K562 (cell line): Measurements from ENCODE around the gene SLC16A4. TPM values are rescaled to one million over a fixed set of nuclear protein-coding genes. Genes with fewer than 3 reads are reported as not detected.

ENCODE experiments used
- ATAC-seq: fragments of 200-7000 bp; cut with Tn5 transposase; 3 replicates; pipeline ENCODE4 v1.9.1; 2020; ENCODE audit warnings: moderate library complexity
- BruUV-seq: library from RNA; stranded (reverse); fragments of 400-500 nt; replicated peaks from 2 replicates; lab custom pipeline; 2021; lab: Mats Ljungman, UMichigan
- CTCF ChIA-PET: fragments of 300-600 bp; formaldehyde crosslinking; extraction: SDS; loops from one replicate; lab custom pipeline; 2021; ENCODE audit warnings: low intra/inter-chr PET ratio; lab: Yijun Ruan, JAX
- POLR2A ChIA-PET: fragments of 300-600, 350-650 bp; sonication (Branson Sonifier 250); formaldehyde crosslinking; extraction: SDS; loops from one replicate; lab custom pipeline; 2021; ENCODE audit warnings: antibody characterized with exemption, inconsistent platforms; lab: Yijun Ruan, JAX
- DNase-seq, 4 experiments: peaks; one replicate each; pipeline versions ENCODE4 v3.0.0 to v3.0.0-alpha.2; 2011 to 2018; ENCODE audit warnings: low spot score in 3 of 4, mixed read lengths in 3 of 4; ENCODE audit errors: extremely low read depth in 1 of 4
- FAIRE-seq: peaks from 2 replicates; lab custom pipeline; 2011; peaks lifted over from hg19 to GRCh38; lab: Jason Lieb, UNC
- H2AFZ ChIP-seq: 2 replicates; pipeline ENCODE4 v1.6.0; 2011; ENCODE audit warnings: low read depth, low read length, control low read depth, inconsistent platforms
- H3K27ac ChIP-seq: fragments of 200-600 bp; 3 replicates; pipeline ENCODE4 v1.8.0; 2011; ENCODE audit warnings: low read depth, mild to moderate bottlenecking, control low read depth, inconsistent platforms, low read length, moderate library complexity, mixed read lengths; ENCODE audit errors: extremely low read depth
- H3K27me3 ChIP-seq, 2 experiments: fragments of 300-600 bp in 1 of 2; 2 replicates in 1 of 2; 3 replicates in 1 of 2; pipeline versions ENCODE4 v1.6.0 to v1.8.0; 2011; ENCODE audit warnings: inconsistent platforms in 2 of 2, low read length in 2 of 2, mild to moderate bottlenecking in 1 of 2, mixed read lengths in 1 of 2, moderate library complexity in 1 of 2; ENCODE audit not compliant: control insufficient read depth in 2 of 2, insufficient read depth in 2 of 2
- H3K36me3 ChIP-seq: fragments of 300-600 bp; 3 replicates; pipeline ENCODE4 v1.8.0; 2011; ENCODE audit warnings: mild to moderate bottlenecking, low read length, inconsistent platforms; ENCODE audit not compliant: control insufficient read depth, insufficient read depth
- H3K4me1 ChIP-seq, 2 experiments: fragments of 200-600 bp in 1 of 2; replicated peaks in 1 of 2; 2 replicates in 1 of 2; 3 replicates in 1 of 2; pipeline versions ENCODE4 v1.5.1 to v1.8.0; 2011; ENCODE audit warnings: inconsistent platforms in 2 of 2, low read length in 2 of 2, mild to moderate bottlenecking in 1 of 2, mixed read lengths in 1 of 2, moderate library complexity in 1 of 2; ENCODE audit not compliant: control insufficient read depth in 2 of 2, insufficient read depth in 2 of 2
- H3K4me2 ChIP-seq: 2 replicates; pipeline ENCODE4 v1.6.1; 2011; ENCODE audit warnings: low read length, control low read depth, inconsistent platforms, mixed read lengths; ENCODE audit not compliant: insufficient read depth
- H3K4me3 ChIP-seq: fragments of 200-600 bp; sonication (generic), shearing (Covaris generic); 2 replicates; pipeline ENCODE4 v1.5.1; 2016; ENCODE audit warnings: control low read depth, inconsistent platforms
- H3K79me2 ChIP-seq: fragments of 200-600 bp; 3 replicates; pipeline ENCODE4 v1.8.0; 2011; ENCODE audit warnings: low read length, inconsistent platforms; ENCODE audit not compliant: control insufficient read depth, insufficient read depth
- H3K9ac ChIP-seq, 2 experiments: 2 replicates each; pipeline versions ENCODE4 v1.6.0 to v1.6.1; 2011; ENCODE audit warnings: low read depth in 2 of 2, low read length in 2 of 2, control low read depth in 1 of 2, inconsistent platforms in 1 of 2, mild to moderate bottlenecking in 1 of 2, mixed read lengths in 1 of 2; ENCODE audit not compliant: insufficient read depth in 1 of 2
- H3K9me1 ChIP-seq: one replicate; pipeline ENCODE4 v1.6.0; 2011; ENCODE audit warnings: inconsistent platforms, mild to moderate bottlenecking, low read length, moderate library complexity; ENCODE audit not compliant: control insufficient read depth, insufficient read depth
- H3K9me3 ChIP-seq: replicated peaks from 2 replicates; pipeline ENCODE4 v1.5.1; 2011; ENCODE audit warnings: low read depth, low read length, inconsistent platforms; ENCODE audit not compliant: control insufficient read depth, insufficient read depth
- H4K20me1 ChIP-seq: replicated peaks from 2 replicates; pipeline ENCODE4 v1.6.1; 2011; ENCODE audit warnings: low read length, inconsistent platforms, mixed read lengths; ENCODE audit not compliant: control insufficient read depth, insufficient read depth
- ATF7 ChIP-seq: fragments of 450-650 bp; IDR thresholded peaks from 2 replicates; pipeline ENCODE4 v1.7.1; 2014; ENCODE audit warnings: mild to moderate bottlenecking, moderate library complexity
- CHD2 ChIP-seq: IDR thresholded peaks from 2 replicates; pipeline ENCODE4 v1.6.1; 2011; ENCODE audit warnings: low read depth, low read length
- E2F4 ChIP-seq: sonication (generic); formaldehyde crosslinking; IDR thresholded peaks from 2 replicates; pipeline ENCODE4 v1.8.0; 2022; ENCODE audit warnings: mild to moderate bottlenecking, low read depth, missing genetic modification reagents
- ETV1 ChIP-seq: fragments of 450-650 bp; conservative IDR thresholded peaks from 2 replicates; pipeline ENCODE4 v1.6.1; 2016; ENCODE audit warnings: missing genetic modification characterization, control low read depth, low read depth, missing compliant biosample characterization
- EZH2 ChIP-seq: IDR thresholded peaks from 2 replicates; pipeline ENCODE4 v1.6.1; 2012; ENCODE audit warnings: low read depth, mild to moderate bottlenecking, inconsistent platforms, low read length, borderline replicate concordance
- FOSL1 ChIP-seq: fragments of 200-800 bp; sonication (Bioruptor generic); conservative IDR thresholded peaks from 2 replicates; pipeline ENCODE4 v1.6.1; 2016; ENCODE audit warnings: missing genetic modification characterization, missing compliant biosample characterization
- HDAC3 ChIP-seq: fragments of 450-650 bp; IDR thresholded peaks from 2 replicates; pipeline ENCODE4 v1.6.1; 2018; ENCODE audit warnings: borderline replicate concordance, mild to moderate bottlenecking, moderate library complexity; ENCODE audit not compliant: partially characterized antibody
- HMBOX1 ChIP-seq: sonication (generic); IDR thresholded peaks from 2 replicates; pipeline ENCODE4 v1.6.1; 2016
- HMG20B ChIP-seq: fragments of 250-450 bp; sonication (Bioruptor Pico); IDR thresholded peaks from 2 replicates; pipeline ENCODE4 v1.5.0; 2021; ENCODE audit warnings: mild to moderate bottlenecking
- MBD2 ChIP-seq: sonication (generic); IDR thresholded peaks from 2 replicates; pipeline ENCODE4 v1.6.1; 2016; ENCODE audit warnings: low read depth, borderline replicate concordance
- MITF ChIP-seq: IDR thresholded peaks from 2 replicates; pipeline ENCODE4 v1.6.1; 2014; ENCODE audit warnings: antibody characterized with exemption
- RAD51 ChIP-seq: fragments of 450-650 bp; IDR thresholded peaks from 2 replicates; pipeline ENCODE4 v1.7.1; 2016; ENCODE audit warnings: low read depth, mild to moderate bottlenecking, borderline replicate concordance
- RFX1 ChIP-seq: fragments of 450-650 bp; IDR thresholded peaks from 2 replicates; pipeline ENCODE4 v1.6.1; 2016; ENCODE audit warnings: mild to moderate bottlenecking, moderate library complexity
- SMAD3 ChIP-seq: fragments of 450-650 bp; formaldehyde crosslinking; conservative IDR thresholded peaks from 2 replicates; pipeline ENCODE4 v1.4.0; 2020; ENCODE audit warnings: mild to moderate bottlenecking
- TEAD2 ChIP-seq: fragments of 450-650 bp; IDR thresholded peaks from 2 replicates; pipeline ENCODE4 v1.6.1; 2016; ENCODE audit warnings: missing genetic modification characterization, control low read depth, missing compliant biosample characterization
- THRB ChIP-seq: fragments of 450-650 bp; formaldehyde crosslinking; conservative IDR thresholded peaks from 2 replicates; pipeline ENCODE4 v1.4.0; 2022; ENCODE audit warnings: mild to moderate bottlenecking, missing genetic modification characterization
- USF2 ChIP-seq: sonication (generic); formaldehyde crosslinking; IDR thresholded peaks from 2 replicates; pipeline ENCODE4 v1.5.0; 2020; ENCODE audit warnings: missing genetic modification reagents
- WGBS: fragments of 100-300 bp; shearing (Covaris generic); methylation state at CpG from one replicate; pipeline ENCODE4 v1.1.6; 2016; ENCODE audit warnings: low coverage, mixed read lengths; ENCODE audit not compliant: insufficient coverage; ENCODE audit errors: missing lambda C conversion rate; 5-methylcytosine and 5-hydroxymethylcytosine counted together
- in situ Hi-C: fragments of 300-500 bp; cut with MboI; formaldehyde crosslinking; loops from 4 replicates; pipeline ENCODE4 v1.15.0; 2018; ENCODE audit warnings: inconsistent platforms, mixed read lengths
- intact Hi-C: fragments of 100-400 bp; cut with micrococcal nuclease; formaldehyde crosslinking; loops from 2 replicates; pipeline ENCODE4 v1.14.2; 2022
- polyA plus RNA-seq, 8 experiments: library from polyadenylated mRNA; depleted of rRNA in 4 of 8; stranded (reverse) in 5 of 8; unstranded in 3 of 8; fragments of >200 nt; fragmentation: Nextera tagmentation in 2 of 8; fragmentation: Illumina TruSeq in 1 of 8; extraction: Ambion mirVana in 2 of 8; extraction: Trizol in 1 of 8; gene quantifications; 2 replicates each; pipeline versions ENCODE4 v1.2.1 to v1.2.3, GENCODE V29; 2011 to 2014; ENCODE audit warnings: inconsistent platforms in 1 of 8, missing spikeins in 1 of 8
- total RNA-seq, 7 experiments: library from RNA; depleted of rRNA in 6 of 7; stranded (reverse); fragments of >200 nt in 6 of 7; fragmentation: Illumina TruSeq in 2 of 7; extraction: Trizol in 2 of 7; gene quantifications; 2 replicates each; pipeline versions ENCODE4 v1.2.1 to v1.2.3, GENCODE V29; 2011 to 2021; ENCODE audit warnings: low replicate concordance in 1 of 7

SLC16A4 gene
- total and polyA plus RNA-seq, 9 of the 15 experiments (the other 6 are each of a cell fraction or from before 2014, with no cell fraction given): 0.04 to 0.31 (median 0.18) TPM; not detected in 1

- H3K27me3 ChIP-seq: no peaks in the 10 kb centered on the region
- ChIA-PET POLR2A (interaction anchor here (0.5 to 4.0 kb wide), 46 partner anchors 11 to 949 kb away, joined by 3 to 74 read pairs (median 4); partner anchors contain the start of gene STRIP1), CTCF (interaction anchor here (0.6 kb wide), 1 partner anchor 60 kb away, joined by 6 read pairs; no protein-coding TSS in a partner anchor)
- in situ Hi-C loops: no loop called here
- peak within 1 kb of the TSS; percentile 99 to 100 for H3K9ac ChIP-seq
- peak within 1 kb of the TSS; percentile 94 for H2AFZ ChIP-seq
- WGBS: under 1% methylated on average over 25 of the region's 25 CpGs
- BruUV-seq: no TSS peak
- H3K4me2 ChIP-seq: peak within 1 kb of the TSS; percentile 87
- intact Hi-C loops: loop anchor here (1.0 to 10.0 kb wide), 4 partner anchors 68 to 626 kb away; partner anchors contain the start of genes LAMTOR5, LRIF1 and STRIP1
- H3K36me3 ChIP-seq: peaks cover 40% of the 10 kb centered on the region
- H3K9me3 ChIP-seq: no peaks in the 10 kb centered on the region
- H3K4me1 ChIP-seq: peaks cover 38 to 45% of the 10 kb centered on the region in 2 experiments
- peak within 1 kb of the TSS; percentile 82 for H3K4me3 ChIP-seq
- peaks cover 67% of the 10 kb centered on the region for H3K79me2 ChIP-seq
- FAIRE-seq (peak; percentile 100), ATAC-seq (peak; percentile 84), DNase-seq (peak; percentile 93 to 100 (median 98))
- H3K27ac ChIP-seq: peak within 1 kb of the TSS; percentile 94
- H3K9me1 ChIP-seq: peaks cover 4% of the 10 kb centered on the region
- H4K20me1 ChIP-seq: peaks cover 45% of the 10 kb centered on the region
- TF ChIP-seq ATF7 (no peak), CHD2 (peak; percentile 97), RAD51 (peak; percentile 100), ETV1 (no peak), USF2 (CRISPR knock-in tag) (peak; percentile 97), THRB (CRISPR knock-in tag) (no peak), HDAC3 (peak; percentile 22), E2F4 (CRISPR knock-in tag) (peak; percentile 95), RFX1 (peak; percentile 26; the same call in 1 of the 2 replicates), FOSL1 (peak; percentile 43), MITF (peak; percentile 78; the same call in 1 of the 2 replicates), SMAD3 (CRISPR knock-in tag) (peak; percentile 57; the same call in 1 of the 2 replicates), TEAD2 (tag) (no peak), HMBOX1 (peak; percentile 49; the same call in 1 of the 2 replicates), HMG20B (CRISPR knock-in tag) (no peak), EZH2 (no peak), MBD2 (peak; percentile 96)
Measured at GRCh38 chr1:110338886-110339406, 51.9 kb downstream of the SLC16A4 start, which contains the start of gene RBM15. Gene RBM15, plus strand, starts transcription at chr1:110339377. Its CDS starts 29 bp downstream, at chr1:110339406.
